ENCODE measurements around the gene EPB41L4B.

DNA sequence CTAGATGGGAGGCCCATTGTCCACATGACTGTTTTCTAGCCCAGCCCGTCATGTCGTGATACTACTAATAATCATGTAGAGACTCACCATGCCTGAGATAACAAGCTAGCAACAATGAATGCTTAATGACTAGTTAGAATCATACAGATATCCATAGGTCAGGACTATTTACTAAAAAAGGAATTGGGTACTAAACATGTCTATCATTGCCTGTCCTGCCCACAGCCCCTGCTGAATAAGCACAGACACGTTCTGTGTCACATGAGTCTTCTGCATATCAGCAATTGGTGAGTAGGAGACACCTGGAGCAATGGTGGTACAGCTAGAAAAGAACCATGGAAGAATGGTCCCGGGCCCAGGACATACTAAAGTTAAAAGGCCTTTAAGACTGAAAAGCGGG is 171.8 kb downstream of the EPB41L4B start:
- TF ChIP-seq, protein P1, sequence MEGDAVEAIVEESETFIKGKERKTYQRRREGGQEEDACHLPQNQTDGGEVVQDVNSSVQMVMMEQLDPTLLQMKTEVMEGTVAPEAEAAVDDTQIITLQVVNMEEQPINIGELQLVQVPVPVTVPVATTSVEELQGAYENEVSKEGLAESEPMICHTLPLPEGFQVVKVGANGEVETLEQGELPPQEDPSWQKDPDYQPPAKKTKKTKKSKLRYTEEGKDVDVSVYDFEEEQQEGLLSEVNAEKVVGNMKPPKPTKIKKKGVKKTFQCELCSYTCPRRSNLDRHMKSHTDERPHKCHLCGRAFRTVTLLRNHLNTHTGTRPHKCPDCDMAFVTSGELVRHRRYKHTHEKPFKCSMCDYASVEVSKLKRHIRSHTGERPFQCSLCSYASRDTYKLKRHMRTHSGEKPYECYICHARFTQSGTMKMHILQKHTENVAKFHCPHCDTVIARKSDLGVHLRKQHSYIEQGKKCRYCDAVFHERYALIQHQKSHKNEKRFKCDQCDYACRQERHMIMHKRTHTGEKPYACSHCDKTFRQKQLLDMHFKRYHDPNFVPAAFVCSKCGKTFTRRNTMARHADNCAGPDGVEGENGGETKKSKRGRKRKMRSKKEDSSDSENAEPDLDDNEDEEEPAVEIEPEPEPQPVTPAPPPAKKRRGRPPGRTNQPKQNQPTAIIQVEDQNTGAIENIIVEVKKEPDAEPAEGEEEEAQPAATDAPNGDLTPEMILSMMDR (IDR thresholded peaks at IDR 0.05; ENCODE audit: poor library complexity, severe bottlenecking): no peak
- no peak for TF ChIP-seq MXI1 (conservative IDR thresholded peaks at IDR 0.05; ENCODE audit: poor library complexity, severe bottlenecking)

Data from neural cell (in vitro differentiated cells).